D721Med (cell line): ENCODE results near the gene PRRG3.
"Not testable (repeated sequence)": the region's sequence is repeated elsewhere in the genome, so short reads cannot be mapped to it uniquely, and the experiment has no call there.

Experiments used
- DNase-seq: peaks from one replicate; pipeline ENCODE4 v3.0.0; 2011; ENCODE audit warnings: low spot score; ENCODE audit not compliant: insufficient read length
- FAIRE-seq: peaks from 2 replicates; lab custom pipeline; 2011; peaks lifted over from hg19 to GRCh38; lab: Jason Lieb, UNC
- TF ChIP-seq, protein P1 (sequence below): IDR thresholded peaks from 2 replicates; pipeline ENCODE4 v1.5.1; 2012; ENCODE audit warnings: mild to moderate bottlenecking, control low read depth; ENCODE audit not compliant: insufficient read depth; ENCODE audit errors: missing control alignments

Gene PRRG3

DNA sequence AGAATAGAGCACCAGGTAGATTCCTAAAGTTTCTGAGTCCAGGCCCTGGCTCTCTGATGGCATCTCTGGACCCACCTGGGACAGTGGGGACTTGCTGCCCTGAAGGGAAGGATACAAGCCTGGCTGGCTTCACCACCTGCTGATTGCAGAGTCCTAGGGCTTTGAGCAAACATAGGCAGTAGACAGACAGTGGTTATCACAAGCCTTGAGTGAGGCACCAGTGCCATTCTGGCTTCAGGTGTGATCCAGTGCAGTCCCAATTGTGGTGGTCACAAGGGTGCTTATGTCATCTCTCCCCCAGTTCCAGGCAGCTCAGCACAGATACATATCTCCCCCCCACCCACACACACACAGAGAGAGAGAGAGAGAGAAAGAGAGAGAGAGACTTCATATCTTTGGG is 6.6 kb upstream of the PRRG3 start:
- TF ChIP-seq, protein P1, sequence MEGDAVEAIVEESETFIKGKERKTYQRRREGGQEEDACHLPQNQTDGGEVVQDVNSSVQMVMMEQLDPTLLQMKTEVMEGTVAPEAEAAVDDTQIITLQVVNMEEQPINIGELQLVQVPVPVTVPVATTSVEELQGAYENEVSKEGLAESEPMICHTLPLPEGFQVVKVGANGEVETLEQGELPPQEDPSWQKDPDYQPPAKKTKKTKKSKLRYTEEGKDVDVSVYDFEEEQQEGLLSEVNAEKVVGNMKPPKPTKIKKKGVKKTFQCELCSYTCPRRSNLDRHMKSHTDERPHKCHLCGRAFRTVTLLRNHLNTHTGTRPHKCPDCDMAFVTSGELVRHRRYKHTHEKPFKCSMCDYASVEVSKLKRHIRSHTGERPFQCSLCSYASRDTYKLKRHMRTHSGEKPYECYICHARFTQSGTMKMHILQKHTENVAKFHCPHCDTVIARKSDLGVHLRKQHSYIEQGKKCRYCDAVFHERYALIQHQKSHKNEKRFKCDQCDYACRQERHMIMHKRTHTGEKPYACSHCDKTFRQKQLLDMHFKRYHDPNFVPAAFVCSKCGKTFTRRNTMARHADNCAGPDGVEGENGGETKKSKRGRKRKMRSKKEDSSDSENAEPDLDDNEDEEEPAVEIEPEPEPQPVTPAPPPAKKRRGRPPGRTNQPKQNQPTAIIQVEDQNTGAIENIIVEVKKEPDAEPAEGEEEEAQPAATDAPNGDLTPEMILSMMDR, result no peak
- FAIRE-seq (no peak), DNase-seq (no peak)

DNA sequence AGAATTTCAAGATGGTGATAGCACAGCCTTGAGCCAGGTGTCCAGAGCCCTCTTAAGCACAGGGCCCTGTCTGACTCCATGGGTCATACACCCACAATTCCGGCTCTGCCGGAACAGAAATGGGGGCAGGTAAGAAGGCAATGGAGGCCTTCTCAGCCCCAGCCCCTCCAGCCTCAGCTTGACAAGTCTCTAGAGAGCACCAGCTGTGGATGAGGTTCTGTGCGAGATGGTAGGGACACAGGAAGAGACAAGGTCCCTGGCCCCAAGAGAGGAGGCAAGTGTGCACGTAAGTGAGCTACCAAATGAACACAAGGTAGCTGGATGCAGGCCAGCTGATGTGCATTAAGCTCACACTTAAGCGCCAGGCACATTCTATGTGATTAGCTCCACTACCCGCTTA is 2.4 kb upstream of the PRRG3 start:
- FAIRE-seq (no peak), DNase-seq (no peak)
- TF ChIP-seq, protein P1, result no peak

DNA sequence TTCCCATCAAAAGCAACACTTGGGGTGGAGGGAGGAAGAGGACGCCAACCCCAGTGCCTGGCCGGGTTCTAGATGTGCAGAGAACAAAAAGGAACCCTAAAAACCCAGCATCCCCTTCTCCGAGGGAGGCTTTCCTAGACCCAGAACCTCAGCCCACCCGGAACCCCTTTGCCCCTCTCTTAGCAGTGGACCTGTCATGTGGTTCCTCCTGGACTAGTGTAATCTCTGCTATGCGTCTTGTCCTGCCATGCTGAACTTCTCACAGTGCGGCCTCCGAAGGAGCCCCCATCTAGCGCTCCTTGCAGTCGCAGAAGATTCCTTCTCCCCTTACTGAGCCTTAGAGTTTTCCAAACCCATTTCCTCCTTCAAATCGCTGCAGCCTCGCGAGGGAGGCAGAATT is 1.1 kb upstream of the PRRG3 start:
- TF ChIP-seq, protein P1, result no peak
- no peak for DNase-seq
- FAIRE-seq, result no peak

DNA sequence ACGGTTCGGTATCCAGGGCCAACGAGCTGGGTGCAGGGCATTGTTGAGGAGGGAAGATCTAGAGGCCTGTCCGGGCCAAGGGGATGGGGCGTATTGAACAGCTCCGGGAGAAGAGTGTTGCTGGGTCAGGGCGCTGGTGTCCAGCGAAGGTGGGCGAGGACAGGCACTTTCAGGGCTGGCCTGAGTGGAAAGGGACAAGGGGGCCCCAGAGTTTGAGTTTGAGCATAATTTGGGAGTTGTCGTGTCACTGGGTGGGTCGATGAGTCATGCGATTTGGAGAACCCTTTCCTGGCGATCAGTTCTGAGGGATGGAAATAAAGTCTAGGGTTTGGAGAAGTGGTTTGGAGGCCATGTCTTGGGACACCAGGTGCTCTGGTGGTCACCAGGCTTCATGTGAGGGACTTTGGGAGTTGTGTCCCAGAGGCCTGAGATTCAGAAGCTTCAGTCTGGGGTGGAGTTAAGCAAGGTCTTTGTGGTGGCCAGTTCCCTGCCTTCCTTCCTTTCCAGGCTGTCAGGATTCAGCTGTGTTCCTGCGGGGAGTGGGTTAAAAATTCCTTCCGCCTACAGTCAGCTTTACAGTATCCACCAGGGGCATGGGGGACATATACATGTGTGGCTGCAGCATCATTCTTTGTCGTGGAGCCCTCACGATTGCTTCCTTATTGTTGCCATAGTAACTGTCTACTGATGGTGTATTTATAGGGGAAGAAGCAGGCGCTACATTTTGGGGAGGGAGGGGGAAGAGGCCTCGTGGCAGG is 504 bp downstream of the PRRG3 start:
- no peak for DNase-seq
- TF ChIP-seq, protein P1, result no peak
- no peak for FAIRE-seq

DNA sequence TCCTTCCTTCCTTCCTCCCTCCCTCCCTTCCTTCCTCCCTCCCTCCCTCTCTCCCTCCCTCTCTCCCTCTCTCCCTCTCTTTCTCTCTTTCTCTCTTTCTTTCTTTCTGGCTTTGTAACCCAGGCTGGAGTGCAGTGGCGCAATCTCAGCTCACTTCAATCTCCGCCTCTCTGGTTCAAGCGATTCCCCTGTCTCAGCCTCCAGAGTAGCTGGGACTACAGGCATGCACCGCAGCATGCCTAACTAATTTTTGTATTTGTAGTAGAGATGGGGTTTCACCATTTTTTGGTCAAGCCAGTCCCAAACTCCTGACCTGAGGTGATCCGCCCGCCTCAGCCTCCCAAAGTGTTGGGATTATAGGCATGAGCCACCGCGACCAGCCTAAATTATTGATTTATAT is 1.8 kb downstream of the PRRG3 start:
- not testable (repeated sequence) for FAIRE-seq

DNA sequence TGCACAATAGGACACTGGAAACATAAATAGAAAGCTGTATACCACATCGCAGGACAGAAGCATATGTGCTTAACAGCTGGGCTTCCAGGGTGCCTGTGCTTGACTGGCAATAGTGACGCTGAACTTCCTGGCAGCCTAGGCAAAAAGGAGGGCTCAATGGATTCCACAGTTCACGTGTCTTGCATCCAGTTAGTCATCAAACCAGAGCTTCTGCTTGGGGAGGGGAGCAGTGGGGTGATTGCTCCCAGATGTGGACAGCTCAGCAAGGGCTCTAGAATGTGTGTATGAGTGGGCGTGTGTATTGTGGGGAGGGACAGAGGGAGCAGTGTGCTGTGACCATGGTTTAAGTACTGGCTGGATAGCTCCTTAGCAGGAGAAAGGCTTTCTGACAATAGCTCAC is 2.3 kb downstream of the PRRG3 start:
- TF ChIP-seq, protein P1, result no peak
- DNase-seq (no peak), FAIRE-seq (no peak)

More for the DNA sequence above, 1.8 kb downstream of the PRRG3 start:
- DNase-seq, result not testable (repeated sequence)

DNA sequence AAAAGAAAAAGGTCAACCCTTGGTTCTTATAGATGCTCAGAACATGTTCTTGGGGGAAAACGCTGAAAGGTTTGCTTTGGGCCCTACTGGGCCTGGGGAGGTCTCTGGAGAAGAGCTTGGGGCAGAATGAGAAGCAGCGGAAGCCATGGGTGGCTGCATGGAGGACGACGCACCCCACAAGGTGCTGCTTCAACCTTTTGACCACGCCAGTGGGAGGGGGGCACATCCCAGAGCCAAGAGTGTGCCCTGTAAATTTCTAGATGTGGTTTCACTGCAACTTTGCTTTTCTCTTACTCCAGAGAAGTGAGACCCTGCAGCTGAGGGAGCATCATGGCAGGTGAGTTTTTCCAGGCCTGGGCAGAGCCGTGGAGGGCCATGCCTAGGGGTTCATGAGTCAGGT is 3.2 kb downstream of the PRRG3 start:
- FAIRE-seq, result no peak
- TF ChIP-seq, protein P1, result no peak
- DNase-seq, result no peak
